Measurements from ENCODE around the gene OSBPL5. TPM values are rescaled to one million over a fixed set of nuclear protein-coding genes. Genes with fewer than 3 reads are reported as not detected.

OSBPL5 gene
- total RNA-seq, 4 donors from 2014 or later: 9.2 to 18.5 (median 14.0) TPM

GRCh38 chr11:3058753-3059664 is 106.1 kb downstream of the OSBPL5 start:
- in situ Hi-C loops (cut with MboI; ENCODE audit: low sequenced_read_pairs in 4 of 4): no loop called here
- no peak for ATAC-seq
- H3K36me3 ChIP-seq: no peaks in the 10 kb centered on the region
- TF ChIP-seq CTCF (IDR thresholded peaks at IDR 0.05 in 4 of 5, conservative IDR thresholded peaks at IDR 0.05 in 1 of 5) (no peak), POLR2A (IDR thresholded peaks at IDR 0.05) (no peak)
- H3K4me3 ChIP-seq: no peak overlapping the region
- H3K27me3 ChIP-seq: no peaks in the 10 kb centered on the region
- H3K4me1 ChIP-seq: peaks cover 14 to 22% of the 10 kb centered on the region in 2 donors
- peak overlapping the region in 3 of 4 donors; percentile 38 to 48 (median 38) for H3K27ac ChIP-seq
- H3K9me3 ChIP-seq: no peaks in the 10 kb centered on the region
- peak in 1 of 2 donors; percentile 25 for DNase-seq
- intact Hi-C loops (cut with DNase I; ENCODE audit: low total_unique reads): no loop called here

GRCh38 chr11:3057069-3057963 is 107.8 kb downstream of the OSBPL5 start, which contains the start of gene CARS1:
CARS1 (minus strand) TSS chr11:3057423; CDS start chr11:3057367, 56 bp downstream.
- H3K4me3 ChIP-seq: peak within 1 kb of the TSS; percentile 69 to 99 (median 92)
- intact Hi-C loops (cut with DNase I; ENCODE audit: low total_unique reads): loop anchor here (1.0 to 2.0 kb wide), 2 partner anchors 14 to 67 kb away; no protein-coding TSS in a partner anchor
- no peaks in the 10 kb centered on the region for H3K9me3 ChIP-seq
- peaks cover 14 to 22% of the 10 kb centered on the region in 2 donors for H3K4me1 ChIP-seq
- ATAC-seq: peak; percentile 93 to 94
- peak within 1 kb of the TSS; percentile 87 to 97 (median 94) for H3K27ac ChIP-seq
- no peaks in the 10 kb centered on the region for H3K36me3 ChIP-seq
- DNase-seq: peak; percentile 93 to 95
- in situ Hi-C loops (cut with MboI; ENCODE audit: low sequenced_read_pairs in 4 of 4): no loop called here
- H3K27me3 ChIP-seq: no peaks in the 10 kb centered on the region
- TF ChIP-seq CTCF (IDR thresholded peaks at IDR 0.05 in 4 of 5, conservative IDR thresholded peaks at IDR 0.05 in 1 of 5) (peak in 1 of 5 experiments; percentile 18), POLR2A (IDR thresholded peaks at IDR 0.05) (peak; percentile 77 to 82)

GRCh38 chr11:3056296-3057068 is 108.6 kb downstream of the OSBPL5 start:
- in situ Hi-C loops (cut with MboI; ENCODE audit: low sequenced_read_pairs in 4 of 4): no loop called here
- Histone ChIP-seq H3K4me1 (peaks cover 16 to 22% of the 10 kb centered on the region in 2 donors), H3K27me3 (no peaks in the 10 kb centered on the region), H3K27ac (peak overlapping the region; percentile 87 to 97 (median 94)), H3K36me3 (no peaks in the 10 kb centered on the region), H3K4me3 (peak overlapping the region; percentile 69 to 99 (median 92)), H3K9me3 (no peaks in the 10 kb centered on the region)
- TF ChIP-seq POLR2A (IDR thresholded peaks at IDR 0.05) (no peak), CTCF (IDR thresholded peaks at IDR 0.05 in 4 of 5, conservative IDR thresholded peaks at IDR 0.05 in 1 of 5) (no peak)
- DNase-seq (peak in 1 of 2 donors; percentile 17), ATAC-seq (no peak)
- intact Hi-C loops (cut with DNase I; ENCODE audit: low total_unique reads): loop anchor here (1.0 to 2.0 kb wide), 2 partner anchors 13 to 68 kb away; no protein-coding TSS in a partner anchor

- Histone ChIP-seq H3K27me3 (no peaks in the 10 kb centered on the region), H3K27ac (peak overlapping the region in 3 of 4 donors; percentile 87 to 95 (median 94)), H3K36me3 (no peaks in the 10 kb centered on the region), H3K4me1 (peaks cover 22 to 23% of the 10 kb centered on the region in 2 donors), H3K9me3 (no peaks in the 10 kb centered on the region), H3K4me3 (peak overlapping the region in 3 of 4 donors; percentile 69 to 99 (median 86))
- no peak for ATAC-seq
- DNase-seq: peak in 1 of 2 donors; percentile 10
- TF ChIP-seq CTCF (IDR thresholded peaks at IDR 0.05 in 4 of 5, conservative IDR thresholded peaks at IDR 0.05 in 1 of 5): no peak
- no peak for TF ChIP-seq POLR2A (IDR thresholded peaks at IDR 0.05)
- in situ Hi-C loops (cut with MboI; ENCODE audit: low sequenced_read_pairs in 4 of 4) (no loop called here), intact Hi-C loops (cut with DNase I; ENCODE audit: low total_unique reads) (loop anchor here (2.0 kb wide), 1 partner anchor 69 kb away; no protein-coding TSS in a partner anchor)
These were observed 109.2 kb downstream of the OSBPL5 start for GRCh38 chr11:3055891-3056290.

Data from gastrocnemius medialis (tissue), 4 donors.